HUES6 (cell line): ENCODE measurements around the gene DAPK2.

Source experiments
- H3K27ac ChIP-seq: 2 replicates; pipeline ENCODE4 v1.7.0; 2013; ENCODE audit warnings: low read depth, mild to moderate bottlenecking, low read length, inconsistent platforms
- H3K27me3 ChIP-seq: 2 replicates; pipeline ENCODE4 v1.6.1; 2013; ENCODE audit warnings: low read length; ENCODE audit not compliant: control insufficient read depth, insufficient read depth
- H3K36me3 ChIP-seq: 2 replicates; pipeline ENCODE4 v1.6.1; 2013; ENCODE audit warnings: low read length; ENCODE audit not compliant: control insufficient read depth, insufficient read depth
- H3K4me1 ChIP-seq: 2 replicates; pipeline ENCODE4 v1.6.1; 2013; ENCODE audit warnings: low read length; ENCODE audit not compliant: control insufficient read depth, insufficient read depth
- H3K4me3 ChIP-seq: 2 replicates; pipeline ENCODE4 v1.5.1; 2013; ENCODE audit warnings: low read depth, low read length
- H3K9ac ChIP-seq: one replicate; pipeline ENCODE4 v1.6.1; 2013; ENCODE audit warnings: mild to moderate bottlenecking, low read length
- H3K9me3 ChIP-seq: 2 replicates; pipeline ENCODE4 v1.6.1; 2013; ENCODE audit warnings: low read depth, low read length; ENCODE audit not compliant: control insufficient read depth, insufficient read depth

The DAPK2 gene

DNA sequence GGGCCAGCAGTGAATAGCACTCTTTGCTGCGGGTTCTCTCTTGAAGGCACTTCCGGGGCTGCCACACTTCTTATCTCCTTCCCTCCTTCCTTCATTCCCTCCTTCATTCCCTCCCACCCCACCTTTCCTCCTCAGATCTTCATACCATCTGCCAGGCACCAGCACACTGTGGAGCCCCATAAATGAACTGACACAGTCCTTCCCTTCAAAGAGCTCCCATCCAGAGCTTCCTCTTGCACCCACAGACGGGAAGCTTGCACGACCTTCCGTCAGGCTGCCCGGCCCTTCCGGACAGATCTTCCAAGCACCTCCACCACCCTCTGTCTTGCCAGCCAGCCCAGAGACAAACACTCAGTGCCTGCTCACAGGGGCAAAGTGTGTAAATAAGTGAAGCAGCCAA is 147.1 kb downstream of the DAPK2 start:
- Histone ChIP-seq H3K4me3 (no peak overlapping the region), H3K36me3 (no peaks in the 10 kb centered on the region), H3K4me1 (peaks cover 8% of the 10 kb centered on the region), H3K27me3 (no peaks in the 10 kb centered on the region), H3K9me3 (no peaks in the 10 kb centered on the region), H3K27ac (no peak overlapping the region), H3K9ac (no peak overlapping the region)

GRCh38 chr15:63896336-63897115 is 149.8 kb downstream of the DAPK2 start:
- Histone ChIP-seq H3K27me3 (no peaks in the 10 kb centered on the region), H3K4me1 (peaks cover 8% of the 10 kb centered on the region; the same call in 1 of the 2 replicates), H3K4me3 (no peak overlapping the region), H3K27ac (no peak overlapping the region), H3K9me3 (no peaks in the 10 kb centered on the region), H3K9ac (no peak overlapping the region), H3K36me3 (no peaks in the 10 kb centered on the region)

- Histone ChIP-seq H3K27me3 (no peaks in the 10 kb centered on the region), H3K9me3 (no peaks in the 10 kb centered on the region), H3K4me3 (no peak overlapping the region), H3K9ac (no peak overlapping the region), H3K4me1 (peaks cover 8% of the 10 kb centered on the region; the same call in 1 of the 2 replicates), H3K36me3 (no peaks in the 10 kb centered on the region), H3K27ac (no peak overlapping the region)
Observed at GRCh38 chr15:63895787-63896218, 150.5 kb downstream of the DAPK2 start.

DNA sequence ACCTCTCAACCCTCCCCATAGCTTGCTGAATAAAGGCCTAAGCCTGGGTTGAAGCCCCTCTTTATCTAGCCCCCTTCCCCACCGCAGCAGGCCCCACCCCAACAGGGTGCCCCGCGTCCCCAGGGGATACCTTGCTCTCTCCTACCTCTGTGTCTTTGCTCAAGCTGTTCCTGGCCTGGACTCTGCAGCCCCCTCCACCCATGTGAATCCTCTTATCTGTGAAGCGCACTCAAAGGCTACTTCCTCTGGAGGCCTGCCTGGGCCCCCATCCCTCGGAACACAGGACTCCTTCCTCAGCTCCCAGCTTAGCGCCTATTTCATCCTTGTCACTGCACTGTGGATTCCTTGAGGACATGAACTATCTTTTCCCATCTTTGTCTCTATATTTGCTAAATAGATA is 151.1 kb downstream of the DAPK2 start:
- H3K27me3 ChIP-seq: no peaks in the 10 kb centered on the region
- H3K27ac ChIP-seq: no peak overlapping the region
- H3K9me3 ChIP-seq: no peaks in the 10 kb centered on the region
- no peak overlapping the region for H3K4me3 ChIP-seq
- H3K9ac ChIP-seq: no peak overlapping the region
- H3K36me3 ChIP-seq: no peaks in the 10 kb centered on the region
- H3K4me1 ChIP-seq: peaks cover 8% of the 10 kb centered on the region; the same call in 1 of the 2 replicates

DNA sequence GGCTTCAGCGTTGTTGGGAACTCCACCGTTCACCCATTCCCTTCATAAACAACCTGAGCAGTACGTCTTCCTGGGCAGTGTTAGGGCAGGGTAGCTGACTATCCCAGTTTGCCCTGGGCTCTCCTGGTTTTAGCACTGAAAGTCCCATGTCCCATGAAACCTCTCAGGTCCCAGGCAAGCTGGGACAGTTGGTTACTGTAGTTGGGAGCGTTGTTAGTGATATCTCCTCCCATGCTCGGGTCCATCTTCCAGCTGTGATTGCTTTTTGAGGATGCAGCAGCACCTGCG is 151.7 kb downstream of the DAPK2 start:
- Histone ChIP-seq H3K27me3 (no peaks in the 10 kb centered on the region), H3K4me1 (peaks cover 8% of the 10 kb centered on the region; the same call in 1 of the 2 replicates), H3K4me3 (no peak overlapping the region), H3K36me3 (no peaks in the 10 kb centered on the region), H3K27ac (no peak overlapping the region), H3K9ac (no peak overlapping the region), H3K9me3 (no peaks in the 10 kb centered on the region)

GRCh38 chr15:63893866-63894661 is 152.2 kb downstream of the DAPK2 start:
- Histone ChIP-seq H3K4me3 (no peak overlapping the region), H3K27me3 (no peaks in the 10 kb centered on the region), H3K27ac (no peak overlapping the region), H3K4me1 (peaks cover 8% of the 10 kb centered on the region; the same call in 1 of the 2 replicates), H3K9me3 (no peaks in the 10 kb centered on the region), H3K36me3 (no peaks in the 10 kb centered on the region), H3K9ac (no peak overlapping the region)

- Histone ChIP-seq H3K27ac (no peak overlapping the region), H3K4me1 (peaks cover 8% of the 10 kb centered on the region; the same call in 1 of the 2 replicates), H3K9me3 (no peaks in the 10 kb centered on the region), H3K36me3 (no peaks in the 10 kb centered on the region), H3K9ac (no peak overlapping the region), H3K4me3 (no peak overlapping the region), H3K27me3 (no peaks in the 10 kb centered on the region)
Observed at GRCh38 chr15:63892794-63893441, 153.4 kb downstream of the DAPK2 start.

GRCh38 chr15:63891768-63892133 is 154.5 kb downstream of the DAPK2 start:
- no peak overlapping the region for H3K27ac ChIP-seq
- no peak overlapping the region for H3K4me3 ChIP-seq
- no peak overlapping the region for H3K9ac ChIP-seq
- no peaks in the 10 kb centered on the region for H3K36me3 ChIP-seq
- no peaks in the 10 kb centered on the region for H3K27me3 ChIP-seq
- H3K9me3 ChIP-seq: no peaks in the 10 kb centered on the region
- H3K4me1 ChIP-seq: peaks cover 6% of the 10 kb centered on the region; the same call in 1 of the 2 replicates

- Histone ChIP-seq H3K4me1 (0 out of 2 replicates have a peak, but pooled peaks cover 3% of the 10 kb centered on the region), H3K9me3 (no peaks in the 10 kb centered on the region), H3K4me3 (no peak overlapping the region), H3K36me3 (no peaks in the 10 kb centered on the region), H3K27ac (no peak overlapping the region), H3K27me3 (no peaks in the 10 kb centered on the region), H3K9ac (no peak overlapping the region)
Observed at GRCh38 chr15:63891079-63891767, 155.1 kb downstream of the DAPK2 start.

GRCh38 chr15:63890617-63891016 is 155.7 kb downstream of the DAPK2 start:
- H3K27me3 ChIP-seq: no peaks in the 10 kb centered on the region
- no peak overlapping the region for H3K27ac ChIP-seq
- H3K4me1 ChIP-seq: 0 out of 2 replicates have a peak, but pooled peaks cover 3% of the 10 kb centered on the region
- no peaks in the 10 kb centered on the region for H3K9me3 ChIP-seq
- H3K36me3 ChIP-seq: no peaks in the 10 kb centered on the region
- H3K4me3 ChIP-seq: no peak overlapping the region
- no peak overlapping the region for H3K9ac ChIP-seq
